HG03066 (cell line): Measurements from ENCODE around the gene ANKRD13B.
"Not testable (repeated sequence)": the region's sequence is repeated elsewhere in the genome, so short reads cannot be mapped to it uniquely, and the experiment has no call there.

Experiments
- ATAC-seq: cut with Tn5 transposase; IDR thresholded peaks from one replicate; pipeline ENCODE4 v1.9.1; 2021; ENCODE audit warnings: low read depth; ENCODE audit not compliant: unreplicated experiment

The ANKRD13B gene

DNA sequence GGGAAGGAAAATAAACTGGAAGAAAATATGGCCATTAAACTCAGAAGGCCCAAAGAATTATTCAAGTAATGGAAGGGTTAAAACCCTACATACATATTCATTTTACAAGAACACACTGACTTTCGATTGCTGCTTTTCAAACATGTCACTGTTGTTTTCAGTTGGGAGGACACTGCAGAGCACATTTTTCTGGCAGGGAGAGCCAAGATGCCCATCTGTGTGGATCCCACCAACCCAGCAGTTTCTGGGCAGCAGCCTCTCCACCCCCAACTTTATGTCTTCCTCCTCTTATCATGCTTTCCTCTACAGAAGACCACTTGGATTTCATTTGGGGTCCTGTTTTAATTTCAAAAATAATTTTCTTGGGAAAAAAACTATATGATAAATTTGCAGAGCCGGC lies 36.9 kb downstream of the ANKRD13B start:
- ATAC-seq: no peak

DNA sequence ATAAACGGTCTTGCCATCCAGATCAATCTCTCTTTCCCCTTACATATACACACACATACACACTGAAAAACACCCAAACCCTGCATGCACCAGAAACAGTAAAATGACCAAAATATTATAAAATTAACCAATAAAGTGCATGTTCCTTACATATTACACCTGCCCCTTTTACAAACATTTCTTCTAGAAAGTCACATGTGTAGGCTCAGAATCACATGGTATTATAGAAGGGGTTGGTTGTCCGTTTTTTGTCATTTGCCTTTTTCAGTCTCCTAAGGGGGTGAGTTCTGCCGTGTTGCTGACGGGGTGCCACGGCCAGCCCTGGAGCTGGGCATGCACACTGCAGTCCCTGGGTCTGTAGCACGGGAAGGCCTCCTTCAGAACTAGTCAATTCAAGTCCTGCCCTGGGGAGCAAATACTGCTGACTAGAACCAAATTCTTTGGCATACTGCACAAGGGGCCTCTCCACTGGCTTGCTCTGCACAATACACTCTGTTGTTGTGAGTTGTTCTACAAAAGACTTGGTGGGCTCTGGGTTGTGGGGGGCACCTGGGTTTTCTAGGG lies 37.8 kb downstream of the ANKRD13B start:
- no peak for ATAC-seq

DNA sequence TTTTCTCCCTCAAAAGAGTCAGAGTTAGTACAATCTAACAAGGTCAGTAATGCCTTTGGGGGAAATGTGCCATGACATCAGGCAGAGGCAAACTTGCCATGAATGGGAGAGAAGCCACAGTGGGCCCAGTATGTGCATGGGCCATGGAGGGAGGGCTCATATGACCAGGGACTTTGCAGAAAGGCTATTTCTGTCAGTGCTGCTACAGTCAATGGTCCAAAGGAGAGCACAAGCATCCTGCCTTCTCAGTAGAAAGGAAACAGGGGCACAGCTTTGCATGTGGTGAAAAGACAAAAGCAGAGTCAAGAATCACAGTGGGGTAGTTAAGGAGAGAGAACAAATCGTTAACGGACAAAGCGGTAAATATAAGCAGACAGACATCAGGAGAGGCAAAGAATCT lies 41.0 kb downstream of the ANKRD13B start:
- ATAC-seq: no peak

DNA sequence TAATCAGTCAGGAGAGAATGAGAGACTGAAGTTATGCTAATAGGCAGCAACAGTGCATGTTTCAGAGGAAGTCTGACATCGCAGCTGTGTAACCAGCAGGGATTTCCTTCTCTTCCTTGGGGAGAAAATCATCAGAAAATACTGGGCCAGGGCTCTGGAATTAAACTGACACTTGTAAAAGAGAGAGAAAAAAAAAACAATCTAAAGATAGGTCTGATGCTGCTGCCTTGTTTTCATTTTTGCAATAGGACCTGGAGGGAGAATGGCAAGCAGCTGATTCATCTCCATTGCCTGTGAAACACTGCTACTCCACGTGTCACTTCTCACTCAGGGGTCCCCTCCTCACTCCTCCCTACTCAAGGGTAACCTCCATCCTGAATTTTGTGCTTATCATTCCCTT lies 47.5 kb downstream of the ANKRD13B start:
- ATAC-seq: no peak

DNA sequence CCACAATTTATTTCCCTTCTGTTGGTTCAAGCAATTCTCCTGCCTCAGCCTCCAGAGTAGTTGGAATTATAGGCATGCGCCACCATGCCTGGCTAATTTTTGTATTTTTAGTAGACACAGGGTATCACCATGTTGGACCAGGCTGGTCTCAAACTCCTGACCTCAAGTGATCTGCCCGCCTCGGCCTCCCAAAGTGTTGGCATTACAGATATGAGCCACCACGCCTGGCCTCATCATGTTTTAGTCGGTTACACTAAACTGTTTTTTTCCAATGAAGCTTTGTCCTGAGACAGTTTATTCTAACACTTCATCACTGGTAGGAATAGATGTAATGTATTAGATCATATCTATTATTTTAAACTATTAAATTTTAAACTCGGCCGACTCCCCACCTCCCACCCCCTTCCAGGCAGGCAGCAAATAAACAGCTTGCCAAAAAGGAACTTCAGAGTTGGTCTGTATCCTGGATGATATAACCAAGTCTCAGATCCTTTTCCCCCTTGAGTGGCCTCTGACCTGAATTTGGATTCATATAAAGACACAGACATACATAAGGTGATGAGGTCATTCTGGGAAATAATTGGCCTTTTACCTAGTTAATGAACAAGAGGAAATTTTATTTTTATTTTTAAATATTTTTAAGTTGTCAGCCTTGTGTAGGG lies 48.2 kb downstream of the ANKRD13B start:
- ATAC-seq: no peak

DNA sequence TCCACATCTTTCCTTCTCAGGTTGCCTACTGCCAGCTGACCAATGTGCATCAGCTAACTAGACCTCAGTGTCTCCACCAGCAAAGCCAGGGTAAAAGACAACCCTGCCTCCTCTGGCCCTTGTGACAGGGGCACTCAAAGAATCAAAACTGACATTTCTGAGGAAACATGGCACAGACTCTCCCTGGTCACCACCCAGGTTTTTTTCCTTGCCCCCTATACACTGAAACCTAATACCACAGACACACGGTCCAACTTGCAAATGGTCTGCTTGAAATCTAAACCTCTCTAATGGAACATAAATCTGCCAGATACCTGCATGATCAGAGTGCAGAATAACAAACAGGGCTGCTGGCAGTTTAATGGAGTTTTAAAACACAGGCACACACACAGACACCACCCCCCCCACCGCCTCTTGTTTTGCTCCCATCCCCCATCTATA lies 49.3 kb downstream of the ANKRD13B start:
- ATAC-seq: no peak

DNA sequence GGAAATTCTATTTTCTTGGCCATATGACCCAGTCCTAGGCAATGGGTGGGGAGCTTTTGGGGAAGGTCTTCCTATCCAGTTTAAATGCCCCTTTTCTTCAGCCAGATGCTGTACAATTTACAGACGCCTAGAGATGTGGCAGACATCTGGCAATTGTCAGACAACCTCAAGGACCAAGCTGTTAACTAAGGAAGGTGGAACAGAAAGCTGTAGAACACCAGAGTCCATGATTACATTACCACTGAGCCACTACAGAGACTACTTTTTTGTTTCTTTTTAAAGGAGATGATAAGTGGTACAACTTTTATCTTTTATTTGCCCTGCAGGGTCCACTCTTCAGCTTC lies 50.9 kb downstream of the ANKRD13B start:
- no peak for ATAC-seq

DNA sequence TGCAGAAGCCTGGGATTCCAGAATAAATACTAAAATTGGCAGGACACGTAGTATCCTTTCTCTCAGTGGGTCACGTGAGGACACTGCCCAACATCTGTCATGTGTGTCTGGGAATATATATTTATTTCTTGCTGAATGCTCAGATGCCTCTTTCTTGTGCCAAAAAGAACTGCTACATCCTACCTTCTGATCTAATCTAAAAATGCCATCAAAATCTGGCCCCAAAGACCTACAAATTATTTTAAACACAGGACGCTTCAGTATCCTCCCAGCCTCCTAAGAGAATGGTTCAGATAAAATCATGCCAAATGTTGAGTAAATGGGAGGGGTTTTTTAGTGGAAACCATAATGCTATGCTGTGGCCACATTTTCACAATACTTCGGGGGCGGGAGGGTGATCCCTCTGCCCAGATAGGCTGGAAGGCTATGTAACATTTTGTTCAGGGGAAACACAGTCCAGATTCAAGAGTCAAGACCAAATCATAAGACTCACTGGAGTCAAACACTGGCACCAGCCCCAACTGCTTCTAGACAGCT lies 52.7 kb downstream of the ANKRD13B start:
- ATAC-seq: no peak

DNA sequence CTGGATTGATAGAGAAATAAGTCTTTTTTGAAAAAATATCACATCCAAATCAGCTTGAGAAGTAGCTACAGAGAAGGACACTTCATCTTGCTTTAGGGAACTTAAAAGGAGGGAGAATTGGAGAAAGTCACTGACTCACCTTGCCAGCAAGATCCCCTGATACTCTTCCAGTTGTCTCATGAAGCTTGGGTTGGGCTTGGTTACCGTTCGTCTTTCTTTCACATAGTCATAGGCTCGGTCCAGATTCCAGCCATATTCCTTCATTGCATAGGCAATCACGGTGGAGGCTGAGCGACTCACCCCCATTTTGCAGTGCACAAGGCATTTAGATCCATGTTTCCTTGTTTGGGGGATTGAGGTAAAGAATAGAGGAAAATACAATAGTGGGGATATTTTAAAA lies 55.1 kb downstream of the ANKRD13B start:
- no peak for ATAC-seq

DNA sequence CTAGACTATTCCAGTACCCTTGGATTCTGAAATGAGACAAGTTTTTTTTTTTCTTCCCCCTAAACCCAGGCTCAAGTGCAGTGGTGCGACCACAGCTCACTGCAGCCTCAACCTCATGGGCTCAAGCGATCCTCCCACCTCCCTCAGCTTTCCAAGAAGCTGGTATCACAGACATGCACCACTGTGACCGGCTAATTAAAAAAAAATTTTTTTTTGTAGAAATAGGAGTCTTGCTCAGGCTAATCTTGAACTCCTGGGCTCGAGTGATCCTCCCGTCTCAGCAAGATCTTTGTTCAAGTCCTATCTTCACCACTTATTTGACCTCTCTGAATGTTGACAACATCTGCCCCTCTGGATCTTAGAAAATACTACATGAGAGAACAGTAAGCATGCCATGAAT lies 56.4 kb downstream of the ANKRD13B start:
- ATAC-seq: no peak

DNA sequence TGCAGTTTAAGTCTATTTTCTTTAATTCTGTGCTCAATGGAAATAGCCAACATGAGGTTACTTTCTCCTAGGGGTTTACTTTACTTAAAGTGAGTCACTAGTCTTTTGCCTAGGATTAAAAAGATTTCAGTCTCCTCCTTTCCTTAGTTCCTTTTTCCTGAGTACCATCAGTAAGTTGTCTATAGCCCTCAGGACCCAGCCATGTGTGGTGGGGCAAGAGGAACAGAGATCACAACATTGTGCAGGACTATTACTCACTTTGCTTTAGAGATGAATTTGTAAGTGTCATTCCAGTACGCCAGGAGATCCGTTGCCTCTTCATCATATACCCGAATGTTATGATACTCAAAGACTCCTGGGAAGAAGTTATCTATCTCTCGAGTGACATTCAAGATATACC lies 57.5 kb downstream of the ANKRD13B start:
- no peak for ATAC-seq

DNA sequence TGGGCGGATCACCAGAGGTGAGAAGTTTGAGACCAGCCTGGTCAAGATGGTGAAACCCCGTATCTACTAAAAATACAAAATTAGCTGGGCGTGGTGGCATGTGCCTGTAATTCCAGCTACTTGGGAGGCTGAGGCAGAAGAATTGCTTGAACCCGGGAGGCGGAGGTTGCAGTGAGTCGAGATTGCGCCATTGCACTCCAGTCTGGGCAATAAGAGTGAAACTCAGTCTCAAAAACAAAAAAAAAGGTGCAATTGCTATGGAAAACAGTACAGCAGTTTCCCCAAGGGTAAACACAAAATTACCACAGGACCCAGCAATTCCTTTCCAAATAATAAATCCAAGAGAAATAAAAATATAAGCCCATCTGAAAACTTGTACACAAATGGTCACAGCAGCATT lies 59.0 kb downstream of the ANKRD13B start:
- not testable (repeated sequence) for ATAC-seq

DNA sequence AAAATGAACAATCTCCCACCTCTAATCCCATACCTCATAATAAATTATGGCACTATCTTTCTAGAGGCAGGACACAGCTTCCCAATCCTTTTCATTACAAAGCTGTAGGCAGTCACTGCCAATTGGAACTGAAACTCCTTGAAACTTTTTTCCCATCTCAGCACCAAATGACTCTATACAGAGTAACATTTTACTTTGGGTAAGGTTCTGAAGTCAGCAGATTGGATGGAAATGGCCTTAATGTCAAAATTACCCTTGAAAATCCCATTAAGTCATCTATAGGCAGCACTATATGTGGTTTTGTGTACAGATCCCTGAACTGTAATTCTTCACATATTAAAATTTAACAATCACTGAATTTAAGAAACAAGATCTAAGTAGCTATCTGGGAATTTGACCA lies 60.0 kb downstream of the ANKRD13B start:
- ATAC-seq: no peak

DNA sequence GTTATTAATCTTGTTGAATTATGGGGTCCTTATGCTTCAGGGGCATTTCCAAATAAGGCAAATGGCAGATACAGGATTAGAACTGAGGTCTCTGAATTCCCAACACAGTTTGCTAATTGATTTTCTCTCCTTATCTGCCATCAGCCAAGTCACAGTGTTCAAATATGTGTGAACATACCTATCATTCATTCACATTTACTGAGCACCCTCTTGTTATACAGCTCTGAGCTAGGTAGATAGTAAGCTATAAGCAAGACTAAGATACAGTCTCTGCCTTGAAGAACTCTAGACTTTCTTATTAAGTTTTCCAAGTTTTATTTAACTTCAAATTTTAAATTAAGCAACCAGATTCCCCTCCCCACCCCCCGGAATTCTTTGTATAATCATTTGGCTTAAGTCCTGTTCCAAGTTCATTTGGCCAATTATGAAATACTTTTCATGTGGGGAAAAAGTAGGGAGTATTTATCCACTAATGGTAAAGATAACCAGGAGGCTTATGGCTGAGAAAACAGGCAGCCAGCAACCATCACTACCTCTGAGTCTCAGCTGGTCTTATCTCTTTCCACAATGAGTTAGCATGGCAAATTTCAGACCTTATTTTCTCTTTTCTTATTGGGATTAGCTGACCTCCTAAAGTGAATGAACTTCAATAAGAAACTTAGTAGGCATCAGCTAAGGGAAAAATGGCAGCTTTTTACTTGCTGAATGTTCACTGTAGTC lies 61.2 kb downstream of the ANKRD13B start:
- no peak for ATAC-seq

DNA sequence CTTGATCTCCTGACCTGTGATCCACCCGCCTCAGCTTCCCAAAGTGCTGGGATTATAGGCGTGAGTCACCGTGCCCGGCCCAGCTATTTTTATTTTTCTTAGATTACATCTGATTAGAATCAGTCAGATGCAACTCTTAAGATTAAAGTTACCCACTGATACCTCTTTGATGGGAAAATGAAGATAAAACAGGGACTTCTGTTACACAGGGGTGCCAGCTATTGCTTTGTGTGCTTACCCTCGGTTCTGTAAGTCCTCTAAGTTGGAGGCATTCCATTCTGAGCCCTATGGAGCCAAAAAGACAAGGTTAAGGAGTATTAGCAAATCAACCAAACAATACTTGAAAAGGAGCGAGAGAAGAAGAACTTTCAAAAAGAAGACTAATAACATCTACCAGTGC lies 62.4 kb downstream of the ANKRD13B start:
- ATAC-seq: no peak

DNA sequence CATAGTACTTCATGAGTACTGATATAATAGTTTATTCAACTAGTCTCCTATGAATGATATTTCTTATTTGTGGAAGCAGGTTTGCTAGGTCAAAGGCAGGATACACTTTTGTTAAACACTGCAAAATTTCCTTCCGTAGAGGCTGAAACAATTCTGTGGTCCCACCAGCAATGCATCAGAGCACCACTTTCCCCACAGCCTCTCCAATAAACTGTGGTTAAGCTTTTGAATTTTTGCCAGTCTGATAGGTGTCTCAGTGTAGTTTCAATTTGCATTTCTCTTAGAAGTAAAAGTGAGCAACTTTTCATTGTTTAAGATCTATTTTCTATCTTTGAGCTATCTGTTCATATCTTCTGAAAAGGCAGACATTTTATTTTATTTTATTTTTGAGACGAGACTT lies 66.2 kb downstream of the ANKRD13B start:
- no peak for ATAC-seq

DNA sequence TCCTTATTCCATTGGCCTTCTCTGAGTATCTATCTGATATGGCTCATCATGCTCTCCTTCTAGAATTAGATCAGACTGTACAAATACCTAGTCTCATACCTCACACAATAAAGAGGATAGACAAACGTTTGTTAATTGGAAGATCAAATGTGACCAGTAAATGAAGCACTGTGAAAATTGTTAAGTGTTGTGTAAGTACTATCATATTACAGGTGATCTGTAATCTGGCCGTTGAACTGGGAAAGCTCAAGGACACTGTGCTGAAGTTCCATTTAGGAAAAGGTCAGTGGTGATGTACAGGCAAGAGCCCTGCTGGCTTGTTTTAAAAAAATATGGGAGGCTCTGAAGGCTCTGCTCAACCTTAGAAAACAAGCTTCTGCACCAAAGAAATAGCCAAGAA lies 68.3 kb downstream of the ANKRD13B start:
- no peak for ATAC-seq

DNA sequence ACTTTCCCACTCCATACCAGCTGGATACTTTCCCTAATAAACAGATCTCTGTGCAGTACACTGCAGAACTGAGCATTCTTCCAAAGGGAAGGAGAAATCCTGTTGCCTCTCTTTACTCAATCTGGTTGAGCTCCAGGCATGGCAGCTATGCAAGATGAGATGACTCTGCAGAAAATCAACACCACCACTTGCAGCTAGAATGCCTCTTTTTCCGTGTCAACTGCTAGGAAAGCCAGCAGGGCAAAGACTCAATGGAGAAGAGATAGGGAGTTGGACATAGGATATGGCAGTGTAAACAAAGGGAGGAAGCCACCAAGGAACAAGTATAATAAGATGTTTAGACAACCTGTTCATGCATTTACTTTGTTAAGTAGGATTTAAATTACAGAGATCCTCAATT lies 70.2 kb downstream of the ANKRD13B start:
- ATAC-seq: no peak
